Prostate gland (tissue), 2 donors: Measurements from ENCODE around the gene UCHL1.

Experiments
- CTCF ChIP-seq, 4 experiments: fragments of 200-600 bp in 2 of 4; fragments of 450-650 bp in 2 of 4; sonication (generic) in 2 of 4; IDR thresholded peaks; 1 replicate in 3 of 4; 2 replicates in 1 of 4; pipeline ENCODE4 v1.5.1; 2016 to 2019; ENCODE audit warnings: antibody characterized with exemption in 4 of 4, mild to moderate bottlenecking in 2 of 4, moderate library complexity in 2 of 4
- POLR2A ChIP-seq: fragments of 450-650 bp; IDR thresholded peaks from one replicate; pipeline ENCODE4 v1.6.1; 2016; ENCODE audit warnings: antibody characterized with exemption, mild to moderate bottlenecking

- TF ChIP-seq CTCF (IDR thresholded peaks at IDR 0.05) (no peak), POLR2A (no peak)
These were observed 41.1 kb downstream of the UCHL1 start for GRCh38 chr4:41297832-41298231.
